Vagina (tissue), 2 donors: ENCODE measurements around the gene FBXO33. TPM values are rescaled to one million over a fixed set of nuclear protein-coding genes. Genes with fewer than 3 reads are reported as not detected.

ENCODE experiments used
- DNase-seq, 2 donors: peaks; one replicate each; pipeline ENCODE4 v3.0.0-alpha.2; 2017; ENCODE audit errors: extremely low spot score in 2 of 2
- H3K27ac ChIP-seq: fragments of 200-600 bp; sonication (generic); one replicate; pipeline ENCODE4 v1.5.1; 2019
- H3K27me3 ChIP-seq: fragments of 200-600 bp; sonication (generic); one replicate; pipeline ENCODE4 v1.5.1; 2019
- H3K36me3 ChIP-seq, 2 donors: fragments of 200-600 bp; sonication (generic); one replicate each; pipeline ENCODE4 v1.5.1; 2017 to 2019
- H3K4me1 ChIP-seq: fragments of 200-600 bp; sonication (generic); one replicate; pipeline ENCODE4 v1.5.1; 2019
- H3K4me3 ChIP-seq, 2 donors: fragments of 200-600 bp; sonication (generic); 1 replicate in 1 of 2; 2 replicates in 1 of 2; pipeline ENCODE4 v1.5.1; 2016 to 2019
- H3K9me3 ChIP-seq: fragments of 200-600 bp; sonication (generic); one replicate; pipeline ENCODE4 v1.5.1; 2019
- CTCF ChIP-seq, 3 experiments: fragments of 450-650 bp in 2 of 3; fragments of 200-600 bp in 1 of 3; sonication (generic) in 1 of 3; IDR thresholded peaks; one replicate each; pipeline ENCODE4 v1.5.1; 2017 to 2019; ENCODE audit warnings: antibody characterized with exemption in 3 of 3, mild to moderate bottlenecking in 2 of 3, moderate library complexity in 2 of 3
- POLR2A ChIP-seq, 2 donors: fragments of 450-650 bp; IDR thresholded peaks; one replicate each; pipeline ENCODE4 v1.6.1; 2017; ENCODE audit warnings: antibody characterized with exemption in 2 of 2, mild to moderate bottlenecking in 2 of 2, moderate library complexity in 2 of 2
- POLR2AphosphoS5 ChIP-seq, 2 donors: sonication (generic); formaldehyde crosslinking; IDR thresholded peaks; one replicate each; pipeline ENCODE4 v1.9.0; 2017; ENCODE audit warnings: antibody characterized with exemption in 2 of 2, mild to moderate bottlenecking in 2 of 2, low read depth in 1 of 2; ENCODE audit not compliant: insufficient read depth in 1 of 2
- intact Hi-C: fragments of 100-400 bp; cut with DNase I; formaldehyde crosslinking; loops from one replicate; pipeline ENCODE4 v1.15.1; 2023
- total RNA-seq: library from RNA; depleted of rRNA; stranded (reverse); fragments of >200 nt; gene quantifications from one replicate; pipeline ENCODE4 v1.2.3, GENCODE V29; 2016

FBXO33 gene
- total RNA-seq, result 11.5 TPM

GRCh38 chr14:39432179-39432618, at the start of gene FBXO33:
Gene FBXO33 (minus strand): TSS chr14:39432433. CDS start chr14:39432162, 271 bp downstream.
- Histone ChIP-seq H3K4me3 (peak within 1 kb of the TSS; percentile 98 to 99), H3K36me3 (no peaks in the 10 kb centered on the region), H3K4me1 (peaks cover 52% of the 10 kb centered on the region), H3K27me3 (no peaks in the 10 kb centered on the region), H3K9me3 (no peaks in the 10 kb centered on the region), H3K27ac (peak within 1 kb of the TSS; percentile 98)
- TF ChIP-seq CTCF (IDR thresholded peaks at IDR 0.05), result no peak
- no peak for TF ChIP-seq POLR2A (IDR thresholded peaks at IDR 0.05)
- TF ChIP-seq POLR2AphosphoS5 (IDR thresholded peaks at IDR 0.05; ENCODE audit: insufficient read depth in 1 of 2, low read depth in 1 of 2), result peak; percentile 59 to 80
- intact Hi-C loops, result loop anchor here (5.0 kb wide), 1 partner anchor 260 kb away; the partner anchor contains the start of gene TRAPPC6B
- DNase-seq, result peak in 1 of 2 donors; percentile 99

GRCh38 chr14:39474416-39474911, 42.2 kb upstream of the FBXO33 start:
- TF ChIP-seq CTCF (IDR thresholded peaks at IDR 0.05), result no peak
- no peak for TF ChIP-seq POLR2AphosphoS5 (IDR thresholded peaks at IDR 0.05; ENCODE audit: insufficient read depth in 1 of 2, low read depth in 1 of 2)
- TF ChIP-seq POLR2A (IDR thresholded peaks at IDR 0.05), result no peak
- intact Hi-C loops, result no loop called here
- no peak for DNase-seq
- no peak overlapping the region for H3K4me3 ChIP-seq
- H3K27me3 ChIP-seq, result no peaks in the 10 kb centered on the region
- H3K27ac ChIP-seq, result no peak overlapping the region
- H3K4me1 ChIP-seq, result no peaks in the 10 kb centered on the region
- H3K36me3 ChIP-seq, result no peaks in the 10 kb centered on the region
- no peaks in the 10 kb centered on the region for H3K9me3 ChIP-seq

- Histone ChIP-seq H3K9me3 (no peaks in the 10 kb centered on the region), H3K27ac (no peak overlapping the region), H3K36me3 (no peaks in the 10 kb centered on the region), H3K27me3 (no peaks in the 10 kb centered on the region), H3K4me1 (no peaks in the 10 kb centered on the region), H3K4me3 (no peak overlapping the region)
- no peak for DNase-seq
- no peak for TF ChIP-seq POLR2AphosphoS5 (IDR thresholded peaks at IDR 0.05; ENCODE audit: insufficient read depth in 1 of 2, low read depth in 1 of 2)
- TF ChIP-seq POLR2A (IDR thresholded peaks at IDR 0.05), result no peak
- TF ChIP-seq CTCF (IDR thresholded peaks at IDR 0.05), result no peak
- intact Hi-C loops, result no loop called here
Observed at GRCh38 chr14:39472078-39472477, 39.8 kb upstream of the FBXO33 start.

GRCh38 chr14:39469094-39469710, 37.0 kb upstream of the FBXO33 start:
- H3K4me1 ChIP-seq, result no peaks in the 10 kb centered on the region
- intact Hi-C loops, result no loop called here
- TF ChIP-seq POLR2AphosphoS5 (IDR thresholded peaks at IDR 0.05; ENCODE audit: insufficient read depth in 1 of 2, low read depth in 1 of 2) (no peak), CTCF (IDR thresholded peaks at IDR 0.05) (no peak), POLR2A (IDR thresholded peaks at IDR 0.05) (no peak)
- no peaks in the 10 kb centered on the region for H3K9me3 ChIP-seq
- no peak for DNase-seq
- no peak overlapping the region for H3K27ac ChIP-seq
- H3K27me3 ChIP-seq, result no peaks in the 10 kb centered on the region
- no peaks in the 10 kb centered on the region for H3K36me3 ChIP-seq
- no peak overlapping the region for H3K4me3 ChIP-seq

- Histone ChIP-seq H3K9me3 (no peaks in the 10 kb centered on the region), H3K27me3 (no peaks in the 10 kb centered on the region), H3K4me3 (no peak overlapping the region), H3K27ac (no peak overlapping the region), H3K36me3 (no peaks in the 10 kb centered on the region), H3K4me1 (no peaks in the 10 kb centered on the region)
- intact Hi-C loops, result no loop called here
- DNase-seq, result no peak
- TF ChIP-seq CTCF (IDR thresholded peaks at IDR 0.05), result no peak
- TF ChIP-seq POLR2AphosphoS5 (IDR thresholded peaks at IDR 0.05; ENCODE audit: insufficient read depth in 1 of 2, low read depth in 1 of 2), result no peak
- TF ChIP-seq POLR2A (IDR thresholded peaks at IDR 0.05), result no peak
Observed at GRCh38 chr14:39467889-39468524, 35.8 kb upstream of the FBXO33 start.
